Endothelial cell of umbilical vein (primary cell): Measurements from ENCODE around the gene PTPRT. TPM values are rescaled to one million over a fixed set of nuclear protein-coding genes. Genes with fewer than 3 reads are reported as not detected.

Experiments
- BruUV-seq: library from RNA; stranded (reverse); fragments of 400-500 nt; replicated peaks from 2 replicates; lab custom pipeline; 2021; lab: Mats Ljungman, UMichigan
- CTCF ChIA-PET: fragments of 300-600, 350-600 bp; sonication (Branson Sonifier 250); formaldehyde crosslinking; loops from one replicate; lab custom pipeline; 2021; ENCODE audit warnings: antibody characterized with exemption, inconsistent platforms; lab: Charles Lee
- POLR2A ChIA-PET: fragments of 300-600, 350-600 bp; sonication (Branson Sonifier 250); formaldehyde crosslinking; loops from one replicate; lab custom pipeline; 2021; ENCODE audit warnings: antibody characterized with exemption, inconsistent platforms; lab: Charles Lee
- DNase-seq: peaks from one replicate; pipeline ENCODE4 v3.0.0-alpha.2; 2011; ENCODE audit warnings: low read depth, low spot score
- FAIRE-seq: peaks from 2 replicates; lab custom pipeline; 2011; peaks lifted over from hg19 to GRCh38; lab: Jason Lieb, UNC
- H2AFZ ChIP-seq: 2 replicates; pipeline ENCODE4 v1.6.0; 2012; ENCODE audit warnings: low read depth, low read length, control low read depth, inconsistent platforms
- H3K27ac ChIP-seq: 2 replicates; pipeline ENCODE4 v1.5.1; 2011; ENCODE audit warnings: low read depth, mild to moderate bottlenecking, control low read depth, low read length, moderate library complexity; ENCODE audit not compliant: insufficient read depth
- H3K27me3 ChIP-seq, 2 experiments: 2 replicates each; pipeline versions ENCODE4 v1.6.0 to v1.6.1; 2011; ENCODE audit warnings: low read length in 2 of 2, mixed read lengths in 1 of 2; ENCODE audit not compliant: control insufficient read depth in 2 of 2, insufficient read depth in 2 of 2
- H3K36me3 ChIP-seq, 2 experiments: 2 replicates in 1 of 2; 3 replicates in 1 of 2; pipeline ENCODE4 v1.5.1; 2011; ENCODE audit warnings: low read length in 2 of 2, mild to moderate bottlenecking in 1 of 2, moderate library complexity in 1 of 2; ENCODE audit not compliant: control insufficient read depth in 2 of 2, insufficient read depth in 2 of 2; ENCODE audit errors: extremely low read depth in 1 of 2
- H3K4me1 ChIP-seq: 3 replicates; pipeline ENCODE4 v1.5.1; 2011; ENCODE audit warnings: mild to moderate bottlenecking, low read length; ENCODE audit not compliant: control insufficient read depth, insufficient read depth; ENCODE audit errors: extremely low read depth
- H3K4me2 ChIP-seq: 2 replicates; pipeline ENCODE4 v1.6.1; 2011; ENCODE audit warnings: low read length, control low read depth, mixed read lengths; ENCODE audit not compliant: insufficient read depth
- H3K4me3 ChIP-seq, 3 experiments: fragments of 200-600 bp in 1 of 3; sonication (generic), shearing (Covaris generic) in 1 of 3; replicated peaks in 1 of 3; 2 replicates each; pipeline ENCODE4 v1.5.1; 2011 to 2016; ENCODE audit warnings: control low read depth in 3 of 3, low read length in 3 of 3, mild to moderate bottlenecking in 2 of 3, inconsistent platforms in 1 of 3, low read depth in 1 of 3, moderate library complexity in 1 of 3; ENCODE audit not compliant: insufficient read depth in 1 of 3
- H3K79me2 ChIP-seq: 2 replicates; pipeline ENCODE4 v1.6.0; 2012; ENCODE audit warnings: low read length, inconsistent platforms; ENCODE audit not compliant: control insufficient read depth, insufficient read depth
- H3K9ac ChIP-seq: replicated peaks from 2 replicates; pipeline ENCODE3; 2011; ENCODE audit warnings: low read length, control low read depth; ENCODE audit not compliant: insufficient read depth; ENCODE audit errors: extremely low read depth
- H3K9me1 ChIP-seq: replicated peaks from 3 replicates; pipeline ENCODE4 v1.6.0; 2011; ENCODE audit warnings: mild to moderate bottlenecking, low read length; ENCODE audit not compliant: control insufficient read depth, insufficient read depth; ENCODE audit errors: extremely low read depth
- H3K9me3 ChIP-seq: replicated peaks from 2 replicates; pipeline ENCODE4 v1.5.1; 2012; ENCODE audit warnings: low read length, inconsistent platforms; ENCODE audit not compliant: control insufficient read depth, insufficient read depth
- H4K20me1 ChIP-seq: replicated peaks from 2 replicates; pipeline ENCODE3; 2011; ENCODE audit warnings: mild to moderate bottlenecking, low read length; ENCODE audit not compliant: control insufficient read depth, insufficient read depth; ENCODE audit errors: extremely low read depth
- EZH2 ChIP-seq: IDR thresholded peaks from 2 replicates; pipeline ENCODE4 v1.6.1; 2012; ENCODE audit warnings: borderline replicate concordance, low read depth, mild to moderate bottlenecking, moderate library complexity, low read length, inconsistent platforms; ENCODE audit not compliant: severe bottlenecking
- FOS ChIP-seq: IDR thresholded peaks from 2 replicates; pipeline ENCODE4 v1.6.1; 2011; ENCODE audit warnings: mild to moderate bottlenecking, low read length, moderate library complexity, borderline replicate concordance; ENCODE audit not compliant: insufficient read depth
- GATA2 ChIP-seq: IDR thresholded peaks from 2 replicates; pipeline ENCODE4 v1.7.0; 2011; ENCODE audit warnings: low read depth, mild to moderate bottlenecking, moderate library complexity, mixed read lengths, low read length; ENCODE audit not compliant: insufficient read length, insufficient read depth
- JUN ChIP-seq: IDR thresholded peaks from 2 replicates; pipeline ENCODE4 v1.6.1; 2011; ENCODE audit warnings: borderline replicate concordance, low read depth; ENCODE audit not compliant: insufficient read length, insufficient read depth
- MYC ChIP-seq: IDR thresholded peaks from one replicate; pipeline ENCODE4 v1.6.1; 2011; ENCODE audit warnings: mild to moderate bottlenecking, low read depth, low read length
- POLR2A ChIP-seq: IDR thresholded peaks from 2 replicates; pipeline ENCODE4 v1.6.1; 2012; ENCODE audit warnings: low read depth, mild to moderate bottlenecking, control low read depth, low read length
- POLR2AphosphoS5 ChIP-seq: IDR thresholded peaks from 2 replicates; pipeline ENCODE4 v1.6.1; 2012; ENCODE audit warnings: low read depth, mild to moderate bottlenecking, control low read depth, low read length, moderate library complexity; ENCODE audit not compliant: insufficient read depth
- dilution Hi-C: fragments of 300-500 bp; cut with MboI; formaldehyde crosslinking; loops from one replicate; pipeline ENCODE4 v1.15.0; 2019; ENCODE audit warnings: low sequenced_read_pairs; ENCODE audit not compliant: extremely low pct_ligation_motif_present
- intact Hi-C: fragments of 100-400 bp; cut with micrococcal nuclease; formaldehyde crosslinking; loops from one replicate; pipeline ENCODE4 v1.10.0; 2022
- polyA plus RNA-seq, 4 experiments: library from polyadenylated mRNA; depleted of rRNA in 3 of 4; stranded (reverse) in 3 of 4; unstranded in 1 of 4; fragments of >200 nt; gene quantifications; 2 replicates each; pipeline versions ENCODE4 v1.2.1 to v1.2.3, GENCODE V29; 2011 to 2012; ENCODE audit warnings: missing spikeins in 1 of 4
- total RNA-seq: library from RNA; stranded (reverse); gene quantifications from 2 replicates; pipeline ENCODE4 v1.2.3, GENCODE V29; 2021
- TF ChIP-seq, protein P1 (sequence below): IDR thresholded peaks from 2 replicates; pipeline ENCODE4 v1.6.1; 2011; ENCODE audit not compliant: insufficient read depth, insufficient read length
- TF ChIP-seq, protein P2 (sequence below), 2 donors: IDR thresholded peaks; 1 replicate in 1 of 2; 2 replicates in 1 of 2; pipeline ENCODE4 v1.5.1; 2011; ENCODE audit warnings: low read length in 2 of 2, mild to moderate bottlenecking in 2 of 2, moderate library complexity in 2 of 2, control low read depth in 1 of 2, inconsistent platforms in 1 of 2, low read depth in 1 of 2; ENCODE audit not compliant: insufficient read depth in 1 of 2; ENCODE audit errors: extremely low read depth in 1 of 2

The PTPRT gene
- total and polyA plus RNA-seq, 2 donors (not counting 3 experiments of a cell fraction or from before 2014, with no cell fraction given) = not detected

DNA sequence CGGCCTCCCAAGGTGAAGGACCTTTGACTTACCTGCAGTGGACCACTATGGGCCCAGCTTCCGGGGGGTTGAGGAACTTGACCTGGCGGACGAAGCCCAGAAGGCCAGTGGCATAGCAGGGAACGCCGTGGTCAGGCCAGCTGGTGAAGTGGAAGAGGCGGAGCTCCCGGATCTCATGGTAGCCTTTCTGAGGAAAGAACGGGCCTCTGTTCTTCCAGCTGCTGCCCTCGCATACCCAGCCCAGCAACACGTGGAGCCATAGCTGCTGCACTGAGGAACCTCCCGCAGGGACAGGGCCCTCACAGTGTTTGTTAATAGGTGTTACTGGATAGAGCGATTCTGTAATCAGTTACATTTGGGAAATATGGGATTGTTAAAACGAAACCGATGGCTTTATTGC lies 1079.4 kb downstream of the PTPRT start:
- DNase-seq (no peak), FAIRE-seq (no peak)
- ChIA-PET POLR2A (no interaction called here), CTCF (no interaction called here)
- H2AFZ ChIP-seq = no peak overlapping the region
- no TSS peak for BruUV-seq
- no peak for TF ChIP-seq FOS
- no peak for TF ChIP-seq GATA2
- TF ChIP-seq EZH2 = no peak
- TF ChIP-seq, protein P1, sequence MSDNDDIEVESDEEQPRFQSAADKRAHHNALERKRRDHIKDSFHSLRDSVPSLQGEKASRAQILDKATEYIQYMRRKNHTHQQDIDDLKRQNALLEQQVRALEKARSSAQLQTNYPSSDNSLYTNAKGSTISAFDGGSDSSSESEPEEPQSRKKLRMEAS = no peak
- no peak for TF ChIP-seq POLR2AphosphoS5
- no peak for TF ChIP-seq MYC
- TF ChIP-seq, protein P2, sequence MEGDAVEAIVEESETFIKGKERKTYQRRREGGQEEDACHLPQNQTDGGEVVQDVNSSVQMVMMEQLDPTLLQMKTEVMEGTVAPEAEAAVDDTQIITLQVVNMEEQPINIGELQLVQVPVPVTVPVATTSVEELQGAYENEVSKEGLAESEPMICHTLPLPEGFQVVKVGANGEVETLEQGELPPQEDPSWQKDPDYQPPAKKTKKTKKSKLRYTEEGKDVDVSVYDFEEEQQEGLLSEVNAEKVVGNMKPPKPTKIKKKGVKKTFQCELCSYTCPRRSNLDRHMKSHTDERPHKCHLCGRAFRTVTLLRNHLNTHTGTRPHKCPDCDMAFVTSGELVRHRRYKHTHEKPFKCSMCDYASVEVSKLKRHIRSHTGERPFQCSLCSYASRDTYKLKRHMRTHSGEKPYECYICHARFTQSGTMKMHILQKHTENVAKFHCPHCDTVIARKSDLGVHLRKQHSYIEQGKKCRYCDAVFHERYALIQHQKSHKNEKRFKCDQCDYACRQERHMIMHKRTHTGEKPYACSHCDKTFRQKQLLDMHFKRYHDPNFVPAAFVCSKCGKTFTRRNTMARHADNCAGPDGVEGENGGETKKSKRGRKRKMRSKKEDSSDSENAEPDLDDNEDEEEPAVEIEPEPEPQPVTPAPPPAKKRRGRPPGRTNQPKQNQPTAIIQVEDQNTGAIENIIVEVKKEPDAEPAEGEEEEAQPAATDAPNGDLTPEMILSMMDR (IDR thresholded peaks at IDR 0.05; ENCODE audit: extremely low read depth in 1 of 2, insufficient read depth in 1 of 2, low read depth in 1 of 2, low read length in 2 of 2) = no peak
- TF ChIP-seq POLR2A = no peak
- TF ChIP-seq JUN = no peak
- H4K20me1 ChIP-seq = no peaks in the 10 kb centered on the region
- H3K79me2 ChIP-seq = no peaks in the 10 kb centered on the region
- H3K9me3 ChIP-seq = peaks cover 3% of the 10 kb centered on the region
- no peaks in the 10 kb centered on the region for H3K9me1 ChIP-seq
- H3K4me1 ChIP-seq = no peaks in the 10 kb centered on the region
- no peak overlapping the region for H3K4me3 ChIP-seq
- dilution Hi-C loops (no loop called here), intact Hi-C loops (no loop called here)
- no peak overlapping the region for H3K9ac ChIP-seq
- H3K27me3 ChIP-seq = no peaks in the 10 kb centered on the region
- H3K36me3 ChIP-seq = no peaks in the 10 kb centered on the region
- no peak overlapping the region for H3K4me2 ChIP-seq
- no peak overlapping the region for H3K27ac ChIP-seq
